GM12801 (cell line): ENCODE results near the gene RAB19.

Experiments
- CTCF ChIP-seq: IDR thresholded peaks from one replicate; pipeline ENCODE4 v1.5.1; 2011; ENCODE audit warnings: control low read depth; ENCODE audit not compliant: insufficient read length; ENCODE audit errors: extremely low read depth

RAB19 gene

GRCh38 chr7:140390466-140391190 is 13.2 kb upstream of the RAB19 start:
- TF ChIP-seq CTCF: no peak

- TF ChIP-seq CTCF: no peak
Measured at GRCh38 chr7:140391634-140392033, 12.2 kb upstream of the RAB19 start.

GRCh38 chr7:140393756-140394306 is 10.0 kb upstream of the RAB19 start:
- TF ChIP-seq CTCF: no peak

GRCh38 chr7:140397784-140398750 is 5.8 kb upstream of the RAB19 start, which contains the start of gene SLC37A3:
Gene SLC37A3 (minus strand): TSS chr7:140398530. CDS start chr7:140382526, 16,004 bp downstream.
- no peak for TF ChIP-seq CTCF

GRCh38 chr7:140398821-140399220 is 5.0 kb upstream of the RAB19 start:
- TF ChIP-seq CTCF: no peak

GRCh38 chr7:140400381-140400780 is 3.5 kb upstream of the RAB19 start:
- TF ChIP-seq CTCF: no peak
